GM19023 (cell line): ENCODE measurements around the gene KCNK16.
A peak's percentile ranks its signal among the peaks of the same experiment; 100 is the strongest.

ENCODE experiments used
- ATAC-seq: cut with Tn5 transposase; IDR thresholded peaks from one replicate; pipeline ENCODE4 v1.9.1; 2021; ENCODE audit warnings: mild to moderate bottlenecking, moderate library complexity; ENCODE audit not compliant: unreplicated experiment

The KCNK16 gene

DNA sequence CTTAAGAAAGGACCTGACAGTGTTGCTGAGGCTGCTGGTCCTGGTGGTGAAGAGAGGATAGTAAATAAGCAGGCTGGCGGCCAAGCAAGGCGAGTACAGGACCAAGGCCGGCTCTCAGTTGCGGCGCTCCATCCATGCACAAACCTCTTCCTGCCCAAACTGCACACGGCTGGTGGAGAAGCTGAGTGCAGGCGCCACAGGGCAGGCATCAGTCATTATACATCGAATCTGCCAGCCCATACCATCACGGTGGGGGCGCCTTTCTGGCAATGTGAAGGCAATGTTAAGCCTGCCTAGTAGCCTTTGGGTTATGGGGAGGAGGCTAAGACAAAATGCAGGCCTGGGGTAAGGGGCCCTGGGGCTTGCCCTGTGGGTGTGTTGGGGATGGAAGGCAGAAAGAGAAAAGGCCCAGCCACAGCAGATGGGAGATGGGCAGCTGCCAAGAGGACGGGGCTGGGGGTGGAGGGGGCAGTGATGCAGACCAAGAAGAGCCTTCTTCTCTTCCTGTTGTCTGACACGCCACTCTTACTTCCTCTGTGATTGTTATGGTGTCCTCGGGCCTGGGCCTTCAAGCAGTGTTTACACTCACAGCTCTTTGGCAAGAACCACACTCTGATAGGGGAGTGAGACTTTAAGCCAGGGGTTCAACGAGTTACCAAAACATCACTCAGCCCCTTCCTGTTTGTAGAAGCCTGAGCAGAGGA lies 20.3 kb upstream of the KCNK16 start:
- peak; percentile 51 for ATAC-seq

DNA sequence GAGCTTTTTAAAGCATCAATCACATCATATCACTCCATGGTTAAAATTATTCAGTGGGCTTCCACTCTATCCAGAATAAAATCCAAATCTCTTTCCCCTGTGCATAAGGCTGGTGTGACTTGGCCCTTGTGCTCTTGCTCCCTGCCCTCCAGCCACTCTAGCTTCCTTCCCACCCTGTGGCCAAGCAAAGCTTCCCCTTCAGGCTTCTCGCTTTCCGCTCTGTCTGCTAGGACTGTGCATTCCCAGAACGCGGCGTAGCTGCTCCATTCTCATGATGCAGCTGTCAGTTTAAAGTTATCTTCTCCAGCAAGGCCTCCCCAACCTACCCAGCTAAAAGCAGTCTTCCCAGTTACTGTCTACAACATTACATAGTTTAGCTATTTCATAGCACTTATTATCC lies 19.4 kb upstream of the KCNK16 start:
- ATAC-seq: no peak

DNA sequence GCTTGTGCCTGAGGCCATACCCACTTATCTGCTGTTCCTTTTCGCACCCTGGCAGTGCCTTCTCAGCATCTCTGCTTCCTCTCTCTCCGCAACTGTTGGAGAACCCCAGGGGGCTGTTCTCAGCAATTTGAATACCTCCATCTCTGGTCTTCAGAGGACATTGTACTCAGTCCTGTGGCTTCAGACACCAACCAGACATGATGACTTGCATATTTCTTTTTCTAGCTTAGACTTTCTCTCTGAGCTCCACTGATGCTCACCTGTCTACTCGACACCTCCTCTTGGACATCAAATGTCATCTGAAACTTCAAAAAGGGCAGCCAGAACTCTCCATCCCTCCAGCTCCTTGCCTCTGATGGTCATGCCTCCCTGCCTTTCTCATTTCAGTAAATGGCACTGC lies 18.9 kb upstream of the KCNK16 start:
- ATAC-seq: no peak

DNA sequence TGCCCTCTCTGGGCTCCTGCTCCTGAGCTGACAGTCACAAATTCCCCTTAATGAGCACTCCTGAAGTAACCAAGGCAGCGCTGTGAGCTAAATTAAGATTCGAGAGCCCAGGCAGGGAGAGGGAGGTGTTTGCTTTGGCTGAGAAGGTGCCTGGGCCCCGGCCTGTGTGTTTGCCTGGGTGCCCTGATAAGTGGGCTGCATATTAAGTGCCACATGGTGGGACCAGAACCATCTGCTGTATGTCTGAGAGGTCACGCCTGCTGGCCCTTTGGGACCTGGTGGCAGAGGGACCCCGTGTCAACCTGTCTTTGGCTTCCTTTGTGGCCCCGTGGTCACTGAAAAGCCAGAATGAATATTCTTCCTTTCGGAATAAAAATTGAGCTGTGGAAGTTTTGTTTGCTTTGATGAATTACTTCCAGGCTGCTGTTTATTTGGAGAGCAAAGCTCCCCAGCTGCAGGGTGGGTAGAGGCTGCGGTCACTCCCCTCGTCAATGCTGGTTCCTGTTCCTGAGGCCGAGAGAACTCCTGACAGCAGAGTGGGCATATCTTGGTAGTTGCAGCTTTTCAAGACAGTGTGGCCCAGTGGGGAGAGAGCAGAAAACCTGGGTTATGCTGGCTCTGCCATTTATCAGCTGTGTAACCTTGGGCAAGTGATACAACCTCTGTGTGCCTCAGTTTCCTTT lies 17.5 kb upstream of the KCNK16 start:
- no peak for ATAC-seq

DNA sequence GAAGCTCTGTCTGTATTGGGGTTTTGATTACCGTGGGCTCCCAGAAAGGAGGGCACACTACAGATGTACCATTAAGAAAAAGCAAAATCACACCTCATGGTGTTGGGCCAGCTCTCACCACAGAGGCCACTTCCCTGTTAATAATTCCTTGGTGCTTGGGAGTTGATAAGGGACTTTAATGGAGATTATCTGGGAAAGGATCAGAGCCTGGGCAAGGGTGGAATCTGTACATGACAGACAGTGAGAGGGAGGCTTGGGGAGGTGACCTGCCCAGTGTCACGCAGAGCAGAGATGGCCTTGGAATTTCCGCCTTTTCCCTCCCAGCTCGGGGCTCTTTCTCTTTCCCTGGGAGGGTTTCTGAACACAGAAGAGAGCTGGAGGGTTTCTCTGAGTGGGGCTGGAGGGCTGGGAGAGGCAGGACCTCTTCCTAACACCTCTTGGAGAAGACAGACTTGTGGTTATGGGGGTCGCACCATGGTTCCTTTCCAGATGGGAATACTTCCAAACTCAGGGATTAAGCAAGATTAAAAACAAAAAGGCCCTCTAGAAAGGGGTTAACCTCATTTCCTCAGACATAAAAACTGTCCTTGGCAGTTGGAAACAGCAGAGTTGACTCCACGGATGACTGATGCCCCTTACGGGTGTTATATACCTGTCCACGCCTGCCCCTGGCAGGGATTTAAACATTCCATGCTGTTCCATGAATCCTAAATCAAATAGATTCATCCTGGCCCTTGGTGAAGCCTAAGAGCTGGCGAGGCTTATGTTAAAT lies 16.8 kb upstream of the KCNK16 start:
- no peak for ATAC-seq

DNA sequence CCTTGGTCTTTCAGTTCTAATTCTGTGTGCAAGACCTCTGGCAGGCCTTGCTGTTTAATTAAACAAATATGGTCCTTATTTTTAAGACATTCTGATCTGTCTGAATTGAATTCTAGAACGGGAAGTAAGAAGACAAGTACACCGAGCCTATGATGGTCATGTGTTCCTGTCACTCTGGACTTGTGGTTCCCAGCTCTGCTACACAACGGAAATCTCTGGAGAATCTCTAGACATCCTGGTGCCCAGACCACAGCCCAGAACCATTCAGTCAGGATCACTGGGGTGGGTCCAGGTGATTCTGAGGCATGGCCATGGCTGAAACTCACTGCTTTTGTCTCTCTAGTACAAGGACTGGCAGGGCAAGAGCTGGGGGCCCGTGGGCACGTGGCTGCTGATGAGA lies 15.9 kb upstream of the KCNK16 start:
- no peak for ATAC-seq

DNA sequence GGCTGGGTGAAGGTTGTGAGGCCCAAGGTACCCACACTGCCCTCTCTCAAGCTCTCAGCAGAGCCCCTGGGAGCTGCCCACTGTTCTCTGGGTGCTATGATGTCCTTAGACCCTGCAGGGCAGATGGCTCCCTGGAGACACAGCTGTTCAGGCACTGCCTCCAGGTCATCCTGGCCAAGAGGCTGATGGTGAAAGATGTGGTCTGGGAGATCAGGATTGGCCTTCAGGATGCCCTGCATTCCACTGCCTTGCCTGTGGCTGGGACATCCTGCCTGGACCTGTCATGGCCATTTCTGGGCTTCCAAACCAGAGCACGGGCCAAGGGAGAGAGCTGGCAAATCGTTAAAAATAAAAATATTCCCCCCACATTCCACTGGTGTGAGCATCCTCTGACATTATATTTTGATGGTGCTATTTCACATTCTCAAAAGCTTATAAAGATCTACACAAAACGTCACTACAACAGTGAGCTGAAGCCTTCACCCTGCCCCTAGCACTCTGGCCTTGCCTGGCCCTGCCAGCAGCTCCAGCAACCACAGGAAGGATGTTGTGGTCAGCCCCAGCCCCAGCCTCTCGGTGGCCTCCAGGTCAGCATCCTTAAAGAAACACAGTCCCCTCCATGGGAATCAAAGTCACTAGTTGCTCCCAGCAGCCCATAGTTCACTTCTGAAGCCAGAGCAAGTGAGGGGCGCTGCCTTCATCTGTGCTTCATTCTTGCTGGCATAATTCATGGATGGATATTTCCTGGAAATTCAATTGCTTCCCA lies 13.5 kb upstream of the KCNK16 start:
- ATAC-seq: no peak

DNA sequence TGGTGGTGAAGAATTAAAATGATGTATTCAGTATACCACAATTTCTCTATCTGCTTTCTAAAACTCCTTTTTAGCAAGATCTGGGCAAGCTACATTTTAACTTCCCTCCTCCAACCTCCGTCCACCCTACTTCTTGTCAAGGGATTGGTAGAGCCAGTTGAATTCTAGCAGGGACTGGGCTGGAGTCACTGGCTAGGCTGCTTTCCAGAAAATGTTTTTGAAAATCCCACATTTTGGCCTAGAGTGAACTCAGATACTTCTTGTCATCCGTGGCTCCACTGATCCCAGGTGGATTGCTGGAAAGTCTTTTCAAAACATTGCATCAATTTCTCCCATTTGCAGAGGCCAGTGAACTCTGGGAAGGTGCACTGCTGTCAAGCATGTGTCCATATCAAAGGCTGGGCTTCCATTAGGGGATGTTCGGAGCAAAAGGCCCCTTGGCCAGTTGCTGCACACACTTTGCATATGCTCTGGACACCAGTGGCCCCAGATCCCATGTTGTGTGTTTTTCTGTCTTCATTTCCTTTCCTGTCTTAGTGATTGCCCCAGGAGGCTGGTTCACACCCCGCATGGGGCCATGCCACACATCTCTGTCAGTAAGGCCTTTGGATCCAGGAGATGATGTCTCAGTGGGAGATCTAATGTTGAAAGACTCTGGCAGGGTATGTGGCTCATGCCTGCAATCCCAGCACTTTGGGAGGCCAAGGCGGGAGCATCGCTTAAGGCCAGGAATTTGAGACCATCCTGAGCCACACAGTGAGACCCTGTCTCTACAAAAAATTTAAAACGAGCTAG lies 11.3 kb upstream of the KCNK16 start:
- no peak for ATAC-seq

DNA sequence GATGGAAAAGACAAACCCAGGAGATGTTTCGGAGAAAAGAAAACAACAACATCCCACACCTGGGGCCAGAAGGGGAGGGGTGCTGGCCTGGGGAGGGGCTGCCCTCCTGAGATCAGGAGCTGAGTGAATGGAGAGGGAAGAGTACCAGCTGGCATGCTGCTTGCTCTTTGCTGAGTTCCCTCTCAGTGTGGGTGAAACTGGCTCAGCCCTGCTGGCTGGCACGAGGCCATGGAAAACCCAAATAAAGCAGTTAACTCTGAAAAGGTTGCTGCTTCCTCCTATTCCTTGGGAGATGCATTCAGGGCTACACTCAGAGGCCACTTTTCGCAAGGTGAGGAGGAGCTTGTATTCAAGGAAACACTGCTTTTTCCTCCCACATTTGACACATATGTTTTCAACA lies 8.0 kb upstream of the KCNK16 start:
- ATAC-seq: peak; percentile 17

DNA sequence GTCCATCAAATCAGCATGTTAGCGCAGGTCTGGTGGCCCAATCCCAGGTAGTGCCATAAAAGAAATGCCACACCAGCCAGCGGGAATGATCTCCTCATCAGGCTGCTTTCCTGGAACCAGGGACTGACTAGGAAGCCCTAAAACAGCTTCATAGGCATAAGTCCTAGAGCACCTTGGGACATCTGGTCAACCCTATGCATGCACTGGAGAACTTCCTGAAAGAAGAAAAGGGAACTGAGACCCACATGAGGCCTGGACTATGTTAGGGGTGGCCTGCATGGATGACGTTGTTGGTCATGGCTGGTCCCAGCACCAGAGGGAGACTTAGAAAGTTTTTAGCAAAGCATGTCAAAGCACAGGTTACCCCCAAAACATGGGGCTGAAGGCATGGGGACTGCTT lies 7.6 kb upstream of the KCNK16 start:
- ATAC-seq: peak; percentile 83

DNA sequence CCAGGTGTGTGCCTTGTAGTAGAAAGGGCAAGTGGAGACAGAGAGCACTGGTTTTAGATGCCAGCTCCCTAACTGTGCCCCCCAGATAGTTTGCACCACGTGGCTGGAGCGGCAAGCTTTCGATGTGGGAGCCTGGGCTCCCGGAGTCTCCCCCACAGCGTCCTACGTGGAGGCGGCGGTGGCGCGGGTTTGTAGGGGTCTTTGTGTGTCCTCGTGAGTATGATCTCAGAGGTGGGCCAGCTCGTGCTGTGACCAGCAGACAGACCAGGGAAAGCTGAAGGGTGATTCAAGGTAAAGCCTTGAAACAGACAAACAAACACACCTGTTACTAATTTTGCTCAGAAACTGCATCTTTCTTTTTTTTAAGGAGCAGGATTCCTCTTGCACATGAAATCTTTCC lies 5.6 kb upstream of the KCNK16 start:
- ATAC-seq: no peak

DNA sequence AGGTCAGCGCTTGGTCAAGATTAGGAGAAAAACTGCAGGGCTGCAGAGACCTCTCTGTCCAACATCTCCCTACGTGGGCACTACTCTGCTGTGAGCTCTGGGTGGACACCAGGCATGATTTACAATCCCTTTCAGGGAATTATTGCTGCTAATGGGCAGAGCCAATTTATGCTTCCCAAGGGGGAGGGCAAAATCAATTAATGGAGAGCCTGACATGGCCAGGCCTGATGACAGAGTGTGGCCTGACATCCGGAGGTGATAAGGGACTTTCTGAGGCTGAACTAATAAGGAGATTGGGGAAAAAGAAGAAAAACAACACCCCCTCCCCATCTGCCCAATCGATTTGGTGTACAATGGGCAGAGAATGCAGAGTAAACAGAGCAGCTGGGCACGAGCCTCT lies 5.0 kb upstream of the KCNK16 start:
- ATAC-seq: no peak

DNA sequence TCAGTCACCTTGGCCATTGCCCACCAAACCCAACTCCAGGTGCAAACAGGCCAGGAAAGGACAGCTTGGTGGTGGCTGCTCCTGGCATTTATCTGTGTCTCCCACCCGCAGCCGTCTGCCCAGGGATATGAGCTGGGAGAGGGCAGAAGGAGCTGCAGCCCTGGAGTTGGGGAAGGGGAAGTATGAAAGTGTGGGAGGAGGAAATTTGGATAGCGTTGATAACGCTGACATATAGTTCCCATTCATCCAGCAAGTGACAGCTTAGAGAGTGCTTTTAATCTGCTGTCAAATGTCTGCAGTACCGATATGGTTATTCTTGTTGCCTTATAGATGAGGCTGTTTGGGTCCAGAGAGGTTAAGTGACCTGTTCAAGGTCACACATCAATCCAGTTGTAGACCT lies 741 bp downstream of the KCNK16 start:
- ATAC-seq: no peak

DNA sequence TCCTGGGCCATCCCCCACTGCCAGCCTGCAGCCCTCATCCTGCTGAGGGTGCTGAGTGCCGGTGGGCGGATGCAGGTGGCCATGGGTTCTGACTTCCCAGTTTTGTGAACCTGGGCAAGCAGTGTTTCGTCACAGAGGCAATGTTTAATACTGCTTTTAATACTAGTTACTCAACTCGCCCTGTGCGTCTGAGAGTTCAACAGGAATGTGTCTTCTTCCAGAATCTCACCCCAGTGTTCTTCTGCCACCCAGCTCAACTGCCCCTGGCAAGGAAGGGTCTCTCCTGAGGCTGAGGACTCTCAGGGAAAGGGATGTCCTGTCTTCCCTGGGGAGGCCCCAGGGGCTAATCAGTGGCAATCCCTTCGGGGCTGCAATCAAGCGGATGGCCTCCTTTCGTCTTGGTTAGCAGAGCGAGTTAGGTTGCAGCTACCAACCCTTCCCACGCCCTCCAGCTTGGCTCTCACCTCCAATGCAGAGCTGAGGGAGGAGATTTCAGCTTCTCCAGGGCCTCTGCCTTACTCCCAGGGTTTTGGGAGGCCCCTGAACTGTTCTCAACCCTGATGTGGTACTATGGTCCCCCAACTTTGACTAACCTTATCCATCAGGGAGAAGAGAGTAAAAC lies 2.0 kb downstream of the KCNK16 start:
- ATAC-seq: no peak

DNA sequence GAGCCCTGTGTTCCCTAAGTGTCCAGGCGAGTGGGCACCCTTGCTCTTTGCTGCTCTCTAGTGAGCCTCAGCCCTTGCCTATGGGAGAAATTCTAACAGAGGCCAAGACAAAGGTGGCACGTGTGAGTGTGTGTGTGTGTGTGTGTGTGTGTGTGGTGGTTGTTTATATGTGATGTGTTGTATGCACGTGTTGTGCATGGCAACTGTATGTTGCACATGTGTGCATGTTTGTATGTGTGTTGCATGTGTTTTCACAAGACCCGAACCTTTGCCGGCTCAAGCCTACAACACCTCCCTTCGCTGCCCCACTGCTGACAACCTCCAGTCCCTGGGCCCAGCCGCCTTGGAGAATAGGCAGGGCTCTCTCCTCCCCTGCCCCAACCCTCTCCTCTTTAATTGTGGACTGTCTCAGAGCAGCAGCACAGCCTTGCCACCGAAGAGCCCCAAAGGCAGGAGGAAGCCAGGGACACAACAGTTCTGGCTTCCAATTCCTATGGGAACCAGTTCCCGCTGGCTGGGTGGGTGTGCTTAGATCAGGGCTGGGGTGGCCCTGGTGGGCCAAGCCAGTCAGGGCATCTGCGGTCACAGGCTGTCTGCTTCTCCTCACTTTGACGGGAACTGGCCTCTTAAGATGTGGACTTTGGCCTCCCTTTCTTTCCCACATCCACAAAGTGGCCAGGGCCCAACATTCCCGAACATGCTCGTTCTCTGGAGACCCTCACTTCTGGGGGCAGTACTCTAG lies 2.7 kb downstream of the KCNK16 start:
- no peak for ATAC-seq

DNA sequence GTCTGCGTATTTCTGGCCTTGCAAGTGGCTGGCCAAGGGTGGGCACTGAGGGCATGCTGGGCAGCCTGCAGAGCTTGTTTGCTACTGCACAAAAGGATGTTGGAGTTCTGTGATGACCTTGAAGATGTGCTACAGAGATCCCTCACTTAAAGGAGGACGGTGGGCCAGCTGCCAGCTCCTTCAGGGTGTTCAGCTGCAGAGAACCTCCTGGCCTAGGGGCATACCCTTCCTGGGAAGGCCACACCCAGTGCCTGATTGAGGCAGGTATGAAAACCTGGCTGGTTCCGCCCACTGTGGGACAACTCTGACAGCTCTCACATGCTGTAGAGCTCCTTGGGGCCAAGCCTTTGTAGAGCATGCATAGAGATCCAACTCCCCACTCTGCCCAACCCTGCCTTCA lies 5.2 kb downstream of the KCNK16 start:
- ATAC-seq: no peak

DNA sequence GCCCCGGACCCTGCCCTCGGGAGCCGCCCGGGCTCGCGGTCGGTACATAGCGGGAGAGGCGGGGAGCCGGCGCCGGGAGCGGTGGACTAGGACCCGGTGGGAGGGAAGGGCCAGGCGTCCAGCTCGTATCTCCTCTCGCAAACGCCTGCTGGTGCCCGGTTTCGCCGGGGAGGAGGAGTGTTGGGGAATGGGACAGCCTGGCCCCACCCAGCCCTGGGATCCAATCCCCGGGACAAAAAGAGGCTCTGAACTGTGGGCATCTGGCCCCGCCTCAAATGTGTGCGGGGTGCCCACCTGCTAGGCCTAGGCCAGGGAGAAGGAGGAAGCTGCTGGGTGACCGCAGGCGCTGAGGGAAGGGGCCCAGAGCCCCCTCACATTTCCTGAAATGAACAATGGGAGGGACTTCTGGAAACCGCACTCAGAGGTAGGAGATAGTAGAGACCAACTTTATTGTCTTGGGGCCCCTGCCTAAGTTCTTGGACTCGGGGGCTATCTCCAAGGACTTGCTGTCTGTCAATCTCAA lies 8.2 kb downstream of the KCNK16 start, which contains the start of gene KCNK17:
KCNK17 (minus strand) TSS at position 147 of the 523 bp plus-strand sequence; CDS start at position 48, 99 bp downstream.
- ATAC-seq: no peak

DNA sequence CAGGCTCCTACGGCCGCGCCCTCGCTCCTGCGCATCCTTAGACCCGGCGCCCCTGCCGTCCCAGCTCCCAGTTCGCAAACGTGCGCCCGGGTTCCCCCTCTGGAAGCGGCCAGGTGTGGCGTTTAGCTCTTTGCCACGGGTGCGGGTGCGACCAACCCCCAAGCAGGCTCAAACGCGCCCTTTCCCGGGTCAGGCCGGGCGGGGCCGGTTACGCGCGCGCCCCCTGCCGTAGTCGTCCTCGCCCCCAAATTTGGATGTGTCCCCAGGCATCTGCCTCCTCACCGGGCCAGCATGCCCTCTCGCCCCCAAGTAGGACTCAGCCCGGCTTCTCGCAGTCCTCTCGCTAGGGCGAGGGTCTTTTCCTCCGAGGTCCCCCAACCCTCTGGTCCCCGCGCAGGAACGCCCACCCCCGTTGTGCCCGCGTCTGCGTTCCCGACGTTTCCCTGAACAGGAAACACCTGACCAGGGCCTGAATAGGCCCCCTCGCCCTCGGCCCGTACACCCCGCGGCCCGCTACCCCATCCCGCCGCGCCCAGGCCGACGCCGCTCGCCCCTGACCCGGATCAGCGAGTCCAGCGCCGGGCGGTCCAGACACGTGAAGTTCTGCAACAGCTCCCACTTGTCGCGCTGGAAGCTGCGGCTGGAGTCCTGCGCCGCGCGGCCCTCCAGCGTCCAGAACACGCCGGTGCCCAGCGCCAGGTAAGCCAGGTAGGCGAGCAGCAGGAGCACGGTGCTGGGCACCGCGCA lies 8.8 kb downstream of the KCNK16 start:
- ATAC-seq: no peak
